ENCODE measurements around the gene FBXO11.

The FBXO11 gene

DNA sequence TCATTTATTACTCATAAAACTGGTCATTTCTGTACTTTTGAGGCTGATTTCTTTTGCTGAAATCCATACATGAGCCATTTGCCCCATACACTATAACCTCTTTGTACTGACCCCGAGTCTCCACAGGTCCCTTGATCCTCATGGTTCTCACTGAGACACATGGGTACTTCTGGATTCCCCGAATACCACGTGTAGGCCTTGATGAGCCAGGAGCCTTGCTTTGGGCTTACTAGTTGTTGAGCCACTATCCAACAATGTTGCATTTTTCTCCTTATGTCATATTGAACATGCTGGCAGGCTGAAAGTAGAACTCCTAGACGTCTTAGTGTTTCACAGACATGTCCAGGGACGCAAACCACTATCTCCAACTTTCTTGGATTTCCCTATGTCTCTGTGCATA lies 2.4 kb upstream of the FBXO11 start:
- TF ChIP-seq FOXM1 (IDR thresholded peaks at IDR 0.05; ENCODE audit: borderline replicate concordance, low read depth): no peak
- no peak for TF ChIP-seq EP300 (IDR thresholded peaks at IDR 0.05; ENCODE audit: borderline replicate concordance)
- TF ChIP-seq, protein P1, sequence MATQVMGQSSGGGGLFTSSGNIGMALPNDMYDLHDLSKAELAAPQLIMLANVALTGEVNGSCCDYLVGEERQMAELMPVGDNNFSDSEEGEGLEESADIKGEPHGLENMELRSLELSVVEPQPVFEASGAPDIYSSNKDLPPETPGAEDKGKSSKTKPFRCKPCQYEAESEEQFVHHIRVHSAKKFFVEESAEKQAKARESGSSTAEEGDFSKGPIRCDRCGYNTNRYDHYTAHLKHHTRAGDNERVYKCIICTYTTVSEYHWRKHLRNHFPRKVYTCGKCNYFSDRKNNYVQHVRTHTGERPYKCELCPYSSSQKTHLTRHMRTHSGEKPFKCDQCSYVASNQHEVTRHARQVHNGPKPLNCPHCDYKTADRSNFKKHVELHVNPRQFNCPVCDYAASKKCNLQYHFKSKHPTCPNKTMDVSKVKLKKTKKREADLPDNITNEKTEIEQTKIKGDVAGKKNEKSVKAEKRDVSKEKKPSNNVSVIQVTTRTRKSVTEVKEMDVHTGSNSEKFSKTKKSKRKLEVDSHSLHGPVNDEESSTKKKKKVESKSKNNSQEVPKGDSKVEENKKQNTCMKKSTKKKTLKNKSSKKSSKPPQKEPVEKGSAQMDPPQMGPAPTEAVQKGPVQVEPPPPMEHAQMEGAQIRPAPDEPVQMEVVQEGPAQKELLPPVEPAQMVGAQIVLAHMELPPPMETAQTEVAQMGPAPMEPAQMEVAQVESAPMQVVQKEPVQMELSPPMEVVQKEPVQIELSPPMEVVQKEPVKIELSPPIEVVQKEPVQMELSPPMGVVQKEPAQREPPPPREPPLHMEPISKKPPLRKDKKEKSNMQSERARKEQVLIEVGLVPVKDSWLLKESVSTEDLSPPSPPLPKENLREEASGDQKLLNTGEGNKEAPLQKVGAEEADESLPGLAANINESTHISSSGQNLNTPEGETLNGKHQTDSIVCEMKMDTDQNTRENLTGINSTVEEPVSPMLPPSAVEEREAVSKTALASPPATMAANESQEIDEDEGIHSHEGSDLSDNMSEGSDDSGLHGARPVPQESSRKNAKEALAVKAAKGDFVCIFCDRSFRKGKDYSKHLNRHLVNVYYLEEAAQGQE (IDR thresholded peaks at IDR 0.05; ENCODE audit: low read depth): no peak
- TF ChIP-seq YY1 (IDR thresholded peaks at IDR 0.05; ENCODE audit: low read depth): no peak
- no peak for TF ChIP-seq CREB1 (IDR thresholded peaks at IDR 0.05; ENCODE audit: low read depth)
- no peak for TF ChIP-seq CEBPB (IDR thresholded peaks at IDR 0.05)

DNA sequence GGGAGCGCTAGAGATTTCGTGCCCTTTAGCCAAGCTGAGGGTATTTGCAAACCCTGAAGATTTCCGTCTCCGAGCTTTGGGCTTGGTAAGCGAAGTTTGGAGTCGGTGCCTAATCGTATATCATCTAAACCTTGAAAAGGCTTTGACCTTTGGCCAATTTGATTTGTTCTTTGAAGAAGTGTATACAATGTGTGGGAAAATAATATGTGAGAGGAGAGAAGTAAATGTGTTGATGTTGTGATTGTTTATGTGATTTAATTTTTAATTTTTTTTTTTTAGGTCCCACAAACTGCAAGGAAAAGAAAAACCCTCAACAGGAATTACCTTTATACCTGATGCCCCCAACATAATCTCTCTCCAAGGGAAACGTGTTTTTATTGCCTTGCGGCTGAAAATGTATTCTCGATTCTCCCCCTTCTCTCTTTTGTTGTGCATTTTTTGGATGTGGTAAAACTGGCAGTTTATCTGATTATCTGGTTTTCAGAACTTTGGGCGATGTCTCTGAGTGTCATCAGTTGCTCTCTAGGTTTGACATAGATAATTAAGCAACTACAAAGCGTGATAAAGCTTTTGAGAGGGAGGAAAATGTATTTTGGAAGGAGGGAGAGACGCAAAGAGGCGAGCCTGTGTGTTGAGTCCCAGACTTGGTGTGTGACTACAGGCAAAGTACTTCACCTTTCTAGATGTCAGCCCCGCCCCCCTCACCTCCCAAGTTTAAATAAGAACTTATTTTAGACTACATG lies 912 bp upstream of the FBXO11 start:
- TF ChIP-seq YY1 (IDR thresholded peaks at IDR 0.05; ENCODE audit: low read depth): no peak
- 0 out of 2 replicates have a peak, but pooled peaks have one; percentile 15 for TF ChIP-seq TCF12 (IDR thresholded peaks at IDR 0.05; ENCODE audit: low read depth)

- TF ChIP-seq TAF1 (IDR thresholded peaks at IDR 0.05; ENCODE audit: low read depth): peak; percentile 20; the same call in 1 of the 2 replicates
- no peak for TF ChIP-seq CEBPB (IDR thresholded peaks at IDR 0.05)
- TF ChIP-seq TCF12 (IDR thresholded peaks at IDR 0.05; ENCODE audit: low read depth): no peak
- TF ChIP-seq, protein P1 (IDR thresholded peaks at IDR 0.05; ENCODE audit: low read depth): no peak
- TF ChIP-seq NFIC (IDR thresholded peaks at IDR 0.05): no peak
These were observed 727 bp downstream of the FBXO11 start for GRCh38 chr2:47905386-47906156.

DNA sequence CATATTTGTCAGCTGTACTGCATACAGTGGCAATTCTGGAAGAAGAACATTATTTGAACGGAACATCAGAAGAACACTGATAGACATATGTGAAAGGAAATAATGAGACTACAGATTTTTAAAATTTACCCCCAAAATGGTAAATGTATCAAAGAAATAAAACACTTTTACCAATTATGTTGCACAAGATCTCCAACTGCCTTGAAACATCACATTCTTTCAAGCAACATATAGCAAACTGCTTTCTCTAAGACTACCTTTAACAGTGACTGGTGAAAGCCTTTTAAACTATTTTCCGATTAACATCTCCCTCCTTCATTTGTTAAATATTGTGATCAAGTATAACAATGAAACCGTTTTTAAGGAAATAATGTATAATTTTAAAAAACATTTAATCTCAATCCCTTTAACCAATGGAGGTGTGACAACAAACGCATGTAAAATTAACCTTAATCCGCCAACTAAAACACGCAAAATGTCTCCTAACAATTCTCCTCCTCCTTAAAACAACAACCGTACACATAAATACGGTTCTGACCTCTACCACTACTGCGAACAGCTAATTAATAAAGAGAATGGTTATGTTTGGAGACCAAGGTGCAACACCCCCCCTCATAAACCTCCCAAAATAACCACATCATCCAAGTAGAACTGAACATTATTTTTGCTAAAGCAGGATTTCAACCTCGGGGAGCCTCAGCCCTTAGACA lies 2.4 kb downstream of the FBXO11 start:
- no peak for TF ChIP-seq FOXM1 (IDR thresholded peaks at IDR 0.05; ENCODE audit: borderline replicate concordance, low read depth)
- TF ChIP-seq RAD21 (IDR thresholded peaks at IDR 0.05; ENCODE audit: low read depth): no peak
- TF ChIP-seq NFIC (IDR thresholded peaks at IDR 0.05): no peak
- TF ChIP-seq USF1 (IDR thresholded peaks at IDR 0.05): no peak
- TF ChIP-seq, protein P2, sequence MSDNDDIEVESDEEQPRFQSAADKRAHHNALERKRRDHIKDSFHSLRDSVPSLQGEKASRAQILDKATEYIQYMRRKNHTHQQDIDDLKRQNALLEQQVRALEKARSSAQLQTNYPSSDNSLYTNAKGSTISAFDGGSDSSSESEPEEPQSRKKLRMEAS (IDR thresholded peaks at IDR 0.05): no peak
- no peak for TF ChIP-seq ZBTB7A (IDR thresholded peaks at IDR 0.05; ENCODE audit: low read depth)
- no peak for TF ChIP-seq TEAD4 (IDR thresholded peaks at IDR 0.05)
- TF ChIP-seq CEBPB (IDR thresholded peaks at IDR 0.05): no peak
- TF ChIP-seq YY1 (IDR thresholded peaks at IDR 0.05; ENCODE audit: low read depth): no peak
- TF ChIP-seq EP300 (IDR thresholded peaks at IDR 0.05; ENCODE audit: borderline replicate concordance): no peak
- TF ChIP-seq EGR1 (IDR thresholded peaks at IDR 0.05): no peak
- TF ChIP-seq TCF12 (IDR thresholded peaks at IDR 0.05; ENCODE audit: low read depth): no peak
- TF ChIP-seq, protein P1 (IDR thresholded peaks at IDR 0.05; ENCODE audit: low read depth): no peak
- no peak for TF ChIP-seq TAF1 (IDR thresholded peaks at IDR 0.05; ENCODE audit: low read depth)

- TF ChIP-seq ZBTB7A (IDR thresholded peaks at IDR 0.05; ENCODE audit: low read depth) (no peak), EGR1 (IDR thresholded peaks at IDR 0.05) (no peak), CEBPB (IDR thresholded peaks at IDR 0.05) (no peak), CREB1 (IDR thresholded peaks at IDR 0.05; ENCODE audit: low read depth) (no peak), TCF12 (IDR thresholded peaks at IDR 0.05; ENCODE audit: low read depth) (no peak), TEAD4 (IDR thresholded peaks at IDR 0.05) (no peak), YY1 (IDR thresholded peaks at IDR 0.05; ENCODE audit: low read depth) (no peak), RAD21 (IDR thresholded peaks at IDR 0.05; ENCODE audit: low read depth) (no peak), USF1 (IDR thresholded peaks at IDR 0.05) (no peak), EP300 (IDR thresholded peaks at IDR 0.05; ENCODE audit: borderline replicate concordance) (no peak), FOXM1 (IDR thresholded peaks at IDR 0.05; ENCODE audit: borderline replicate concordance, low read depth) (no peak), TAF1 (IDR thresholded peaks at IDR 0.05; ENCODE audit: low read depth) (no peak), NFIC (IDR thresholded peaks at IDR 0.05) (no peak)
- TF ChIP-seq, protein P2 (IDR thresholded peaks at IDR 0.05): no peak
- TF ChIP-seq, protein P1 (IDR thresholded peaks at IDR 0.05; ENCODE audit: low read depth): no peak
These were observed 5.4 kb downstream of the FBXO11 start for GRCh38 chr2:47900857-47901256.

Measured in Ishikawa (cell line).